Measurements from ENCODE around the gene LINGO1.

Gene LINGO1

DNA sequence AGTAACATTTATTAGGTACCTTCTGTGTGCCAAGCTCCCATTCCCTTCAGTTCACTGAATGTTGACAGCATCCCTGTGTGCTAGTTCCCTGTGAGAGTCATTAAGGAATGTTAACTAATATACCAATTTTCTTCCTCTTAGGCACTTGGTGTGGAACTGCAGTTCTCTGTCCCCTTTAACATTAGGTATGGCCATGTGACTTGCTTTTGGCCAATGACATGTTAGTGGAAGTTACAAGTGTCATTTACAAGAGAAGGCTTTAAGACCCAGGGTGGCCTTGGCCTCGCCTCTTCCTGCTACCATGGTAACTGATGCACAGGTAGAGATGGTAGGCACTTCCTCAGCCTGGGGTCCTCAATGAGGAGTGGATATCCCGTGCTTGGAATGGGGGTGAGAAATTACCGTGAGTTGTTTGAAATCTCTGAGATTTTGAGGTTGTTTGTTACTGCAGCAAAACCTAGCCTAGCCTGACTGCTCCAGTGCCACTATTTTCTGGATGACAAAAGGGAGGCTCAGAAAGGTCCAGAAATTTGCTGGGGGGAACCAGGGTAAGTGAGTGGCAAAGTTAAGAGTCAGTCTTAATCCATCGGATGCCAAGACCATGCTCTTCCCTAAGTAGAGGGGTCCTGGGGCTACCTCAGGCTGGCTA lies 21.2 kb upstream of the LINGO1 start:
- no peaks in the 10 kb centered on the region for H3K36me3 ChIP-seq
- no peak overlapping the region for H3K4me3 ChIP-seq (ENCODE audit: low read depth, low read length)
- H3K27me3 ChIP-seq (ENCODE audit: insufficient read depth, low read depth, severe bottlenecking) = no peaks in the 10 kb centered on the region
- H3K9me3 ChIP-seq (ENCODE audit: severe bottlenecking) = no peaks in the 10 kb centered on the region
- TF ChIP-seq, protein P1, sequence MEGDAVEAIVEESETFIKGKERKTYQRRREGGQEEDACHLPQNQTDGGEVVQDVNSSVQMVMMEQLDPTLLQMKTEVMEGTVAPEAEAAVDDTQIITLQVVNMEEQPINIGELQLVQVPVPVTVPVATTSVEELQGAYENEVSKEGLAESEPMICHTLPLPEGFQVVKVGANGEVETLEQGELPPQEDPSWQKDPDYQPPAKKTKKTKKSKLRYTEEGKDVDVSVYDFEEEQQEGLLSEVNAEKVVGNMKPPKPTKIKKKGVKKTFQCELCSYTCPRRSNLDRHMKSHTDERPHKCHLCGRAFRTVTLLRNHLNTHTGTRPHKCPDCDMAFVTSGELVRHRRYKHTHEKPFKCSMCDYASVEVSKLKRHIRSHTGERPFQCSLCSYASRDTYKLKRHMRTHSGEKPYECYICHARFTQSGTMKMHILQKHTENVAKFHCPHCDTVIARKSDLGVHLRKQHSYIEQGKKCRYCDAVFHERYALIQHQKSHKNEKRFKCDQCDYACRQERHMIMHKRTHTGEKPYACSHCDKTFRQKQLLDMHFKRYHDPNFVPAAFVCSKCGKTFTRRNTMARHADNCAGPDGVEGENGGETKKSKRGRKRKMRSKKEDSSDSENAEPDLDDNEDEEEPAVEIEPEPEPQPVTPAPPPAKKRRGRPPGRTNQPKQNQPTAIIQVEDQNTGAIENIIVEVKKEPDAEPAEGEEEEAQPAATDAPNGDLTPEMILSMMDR (IDR thresholded peaks at IDR 0.05; ENCODE audit: low read depth, low read length) = no peak
- DNase-seq = no peak
- no peak overlapping the region for H3K27ac ChIP-seq

DNA sequence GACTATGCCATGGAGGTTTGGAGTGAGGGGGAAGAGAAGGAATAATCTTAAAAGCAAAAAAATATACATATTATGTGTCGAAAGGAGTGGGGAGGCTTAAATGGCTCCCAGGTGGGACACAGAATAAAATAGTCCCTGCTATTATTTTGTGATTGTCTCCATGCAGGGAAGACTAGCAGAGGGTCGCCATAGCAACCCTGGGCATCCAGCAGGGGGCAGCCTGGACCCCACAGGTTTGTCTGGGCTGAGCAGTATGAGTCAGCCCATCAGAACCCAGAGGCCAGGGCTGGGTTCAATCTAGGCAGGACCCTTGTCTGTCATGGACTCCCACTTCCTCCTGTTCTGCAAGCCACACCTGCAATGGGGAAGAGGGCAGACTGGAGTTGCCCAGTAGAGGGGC lies 17.6 kb upstream of the LINGO1 start:
- H3K36me3 ChIP-seq = no peaks in the 10 kb centered on the region
- H3K27me3 ChIP-seq (ENCODE audit: insufficient read depth, low read depth, severe bottlenecking) = no peaks in the 10 kb centered on the region
- DNase-seq = peak; percentile 67
- no peaks in the 10 kb centered on the region for H3K9me3 ChIP-seq (ENCODE audit: severe bottlenecking)
- TF ChIP-seq, protein P1 (IDR thresholded peaks at IDR 0.05; ENCODE audit: low read depth, low read length) = peak; percentile 65
- H3K27ac ChIP-seq = no peak overlapping the region
- no peak overlapping the region for H3K4me3 ChIP-seq (ENCODE audit: low read depth, low read length)

DNA sequence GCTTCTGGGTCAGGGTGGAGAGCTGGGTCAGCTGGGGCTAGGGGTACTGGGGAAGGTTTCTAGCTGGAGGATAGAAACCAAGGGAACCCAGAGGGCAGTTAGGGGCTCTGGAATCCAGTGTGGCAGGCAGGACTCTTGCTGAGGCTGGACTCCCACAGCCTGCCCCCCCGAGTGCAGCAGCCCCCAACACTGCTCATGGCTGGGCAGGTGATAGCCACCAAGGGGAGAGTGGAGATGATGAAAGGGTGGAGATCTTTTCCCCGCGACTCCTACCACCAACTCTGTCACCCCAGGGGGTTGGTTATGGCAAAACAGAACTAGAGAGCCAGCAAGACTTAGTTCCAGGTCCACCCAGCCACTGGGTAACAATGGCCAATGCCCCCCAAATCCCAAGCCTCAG lies 16.9 kb upstream of the LINGO1 start:
- no peaks in the 10 kb centered on the region for H3K9me3 ChIP-seq (ENCODE audit: severe bottlenecking)
- H3K27ac ChIP-seq = no peak overlapping the region
- TF ChIP-seq, protein P1 (IDR thresholded peaks at IDR 0.05; ENCODE audit: low read depth, low read length) = no peak
- no peaks in the 10 kb centered on the region for H3K36me3 ChIP-seq
- H3K4me3 ChIP-seq (ENCODE audit: low read depth, low read length) = no peak overlapping the region
- no peak for DNase-seq
- no peaks in the 10 kb centered on the region for H3K27me3 ChIP-seq (ENCODE audit: insufficient read depth, low read depth, severe bottlenecking)

DNA sequence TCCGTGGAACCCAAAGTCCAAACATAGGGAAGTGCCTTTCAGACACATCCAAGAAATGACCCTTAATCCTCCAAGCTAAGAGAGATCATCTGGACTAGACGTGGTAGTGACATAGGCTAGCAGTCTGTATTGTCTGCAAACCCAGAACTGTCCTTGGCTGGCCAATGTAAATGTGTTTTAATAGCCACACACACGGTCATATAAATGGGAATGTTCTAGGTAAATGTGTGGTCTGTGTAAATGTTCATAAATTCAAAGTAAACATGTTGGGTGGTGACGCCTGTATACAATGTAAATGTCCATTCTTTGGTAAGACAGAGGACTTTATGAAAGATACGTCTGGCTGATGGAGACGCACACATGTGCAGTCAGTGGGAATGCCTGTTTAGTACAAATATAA lies 16.3 kb upstream of the LINGO1 start:
- Histone ChIP-seq H3K4me3 (ENCODE audit: low read depth, low read length) (no peak overlapping the region), H3K27ac (no peak overlapping the region), H3K9me3 (ENCODE audit: severe bottlenecking) (no peaks in the 10 kb centered on the region), H3K36me3 (no peaks in the 10 kb centered on the region), H3K27me3 (ENCODE audit: insufficient read depth, low read depth, severe bottlenecking) (no peaks in the 10 kb centered on the region)
- DNase-seq = no peak
- TF ChIP-seq, protein P1 (IDR thresholded peaks at IDR 0.05; ENCODE audit: low read depth, low read length) = no peak

DNA sequence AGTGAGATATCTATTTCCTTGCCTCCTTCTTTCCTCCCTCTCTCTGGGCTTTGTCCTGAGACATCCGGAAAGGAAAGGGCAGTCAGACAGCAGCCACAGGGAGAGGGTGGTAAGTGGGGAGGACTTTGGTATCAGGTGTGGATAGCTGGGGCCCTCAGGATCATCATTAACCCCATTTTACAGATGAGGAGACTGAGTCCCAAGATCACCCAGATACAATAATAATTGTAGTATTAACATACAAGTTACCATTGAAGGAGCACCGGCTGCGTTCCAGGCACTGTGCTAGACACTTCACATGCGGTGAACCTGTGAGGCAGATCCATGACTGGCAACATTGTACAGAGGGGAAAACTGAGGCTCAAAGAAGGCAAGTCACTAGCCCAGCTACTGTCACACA lies 15.2 kb upstream of the LINGO1 start:
- TF ChIP-seq, protein P1 (IDR thresholded peaks at IDR 0.05; ENCODE audit: low read depth, low read length) = no peak
- no peak overlapping the region for H3K27ac ChIP-seq
- no peaks in the 10 kb centered on the region for H3K27me3 ChIP-seq (ENCODE audit: insufficient read depth, low read depth, severe bottlenecking)
- H3K36me3 ChIP-seq = no peaks in the 10 kb centered on the region
- H3K4me3 ChIP-seq (ENCODE audit: low read depth, low read length) = no peak overlapping the region
- H3K9me3 ChIP-seq (ENCODE audit: severe bottlenecking) = no peaks in the 10 kb centered on the region
- DNase-seq = no peak

DNA sequence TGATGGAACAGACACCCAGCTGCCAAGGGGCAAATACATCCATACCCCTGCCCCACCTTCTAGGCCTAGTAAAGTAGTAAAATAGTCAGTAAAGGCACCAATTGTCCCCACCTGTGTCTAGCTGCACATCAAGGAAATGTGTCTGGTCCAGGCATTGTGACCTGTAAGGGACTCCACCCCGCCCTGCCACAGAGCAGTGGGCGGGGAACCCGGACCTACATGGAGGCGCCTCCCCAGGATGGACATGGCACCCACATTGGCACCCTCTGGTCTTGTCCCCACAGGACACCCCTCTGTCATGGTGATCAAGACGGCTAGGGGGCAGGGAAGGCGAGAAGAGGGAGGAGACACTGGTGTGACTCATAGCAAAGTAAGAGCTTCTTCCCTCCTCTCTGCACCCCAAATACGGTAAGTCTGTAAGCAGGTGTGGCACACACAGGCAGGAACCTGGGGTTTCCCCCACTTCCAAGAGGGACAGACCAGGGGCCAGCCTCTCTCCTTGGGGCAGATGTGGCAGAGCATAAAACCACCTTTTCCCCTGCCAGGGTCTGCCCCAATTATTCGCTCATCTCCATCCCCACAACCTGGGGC lies 13.5 kb upstream of the LINGO1 start:
- TF ChIP-seq, protein P1 (IDR thresholded peaks at IDR 0.05; ENCODE audit: low read depth, low read length) = no peak
- Histone ChIP-seq H3K4me3 (ENCODE audit: low read depth, low read length) (no peak overlapping the region), H3K27ac (no peak overlapping the region), H3K9me3 (ENCODE audit: severe bottlenecking) (no peaks in the 10 kb centered on the region), H3K36me3 (no peaks in the 10 kb centered on the region), H3K27me3 (ENCODE audit: insufficient read depth, low read depth, severe bottlenecking) (no peaks in the 10 kb centered on the region)
- DNase-seq = no peak
